ENCODE measurements around the gene QRICH1. TPM values are rescaled to one million over a fixed set of nuclear protein-coding genes. Genes with fewer than 3 reads are reported as not detected.

The QRICH1 gene
- total RNA-seq, 6 experiments from 2014 or later: 21.9 to 35.7 (median 31.7) TPM

GRCh38 chr3:49021813-49022687 lies 71.8 kb downstream of the QRICH1 start, which contains the start of gene NDUFAF3:
NDUFAF3 (plus strand) TSS chr3:49022121; CDS start chr3:49022145, 24 bp downstream.
- ATAC-seq: peak; percentile 74 to 87 (median 82)
- H3K36me3 ChIP-seq: peaks cover 0 to 32% (median 14%) of the 10 kb centered on the region in 4 donors
- intact Hi-C loops (cut with DNase I): no loop called here

GRCh38 chr3:49021213-49021812 lies 72.6 kb downstream of the QRICH1 start:
- DNase-seq (peak; percentile 99 to 100 (median 99)), ATAC-seq (peak; percentile 82 to 91 (median 86))
- H3K4me1 ChIP-seq: peaks cover 0 to 31% (median 11%) of the 10 kb centered on the region in 4 donors
- TF ChIP-seq POLR2A (IDR thresholded peaks at IDR 0.05) (peak; percentile 100), CTCF (IDR thresholded peaks at IDR 0.05) (no peak)
- H3K36me3 ChIP-seq: peaks cover 0 to 32% (median 13%) of the 10 kb centered on the region in 4 donors
- H3K27ac ChIP-seq: peak overlapping the region; percentile 88 to 100 (median 99)
- intact Hi-C loops (cut with DNase I): no loop called here
- no peaks in the 10 kb centered on the region for H3K9me3 ChIP-seq
- no CpG with 5 or more reads among the region's 60 CpGs for WGBS (ENCODE audit: insufficient coverage, low coverage, low lambda C conversion rate, missing lambda C conversion rate)
- H3K27me3 ChIP-seq: no peaks in the 10 kb centered on the region
- H3K4me3 ChIP-seq: peak overlapping the region; percentile 92 to 99 (median 97)

More at GRCh38 chr3:49021813-49022687, 71.8 kb downstream of the QRICH1 start, which contains the start of gene NDUFAF3:
- Histone ChIP-seq H3K27me3 (no peaks in the 10 kb centered on the region), H3K4me1 (peaks cover 0 to 31% (median 11%) of the 10 kb centered on the region in 4 donors), H3K27ac (peak within 1 kb of the TSS; percentile 88 to 100 (median 99)), H3K4me3 (peak within 1 kb of the TSS; percentile 92 to 99 (median 97)), H3K9me3 (no peaks in the 10 kb centered on the region)
- TF ChIP-seq CTCF (IDR thresholded peaks at IDR 0.05): peak; percentile 98 to 100 (median 99)
- peak; percentile 71 for TF ChIP-seq POLR2A (IDR thresholded peaks at IDR 0.05)
- WGBS (ENCODE audit: insufficient coverage, low coverage, low lambda C conversion rate, missing lambda C conversion rate): under 1% methylated on average over 34 of the region's 83 CpGs
- peak; percentile 92 to 95 (median 94) for DNase-seq

- 0% methylated on average over 5 of the region's 51 CpGs for WGBS (ENCODE audit: insufficient coverage, low coverage, low lambda C conversion rate, missing lambda C conversion rate)
- TF ChIP-seq POLR2A (IDR thresholded peaks at IDR 0.05): no peak
- TF ChIP-seq CTCF (IDR thresholded peaks at IDR 0.05): no peak
- peaks cover 0 to 32% (median 12%) of the 10 kb centered on the region in 4 donors for H3K36me3 ChIP-seq
- no peaks in the 10 kb centered on the region for H3K9me3 ChIP-seq
- peak; percentile 19 to 33 (median 23) for ATAC-seq
- DNase-seq: peak; percentile 74 to 82 (median 79)
- intact Hi-C loops (cut with DNase I): no loop called here
- peaks cover 0 to 31% (median 11%) of the 10 kb centered on the region in 4 donors for H3K4me1 ChIP-seq
- no peaks in the 10 kb centered on the region for H3K27me3 ChIP-seq
- peak overlapping the region; percentile 82 to 100 (median 99) for H3K27ac ChIP-seq
- H3K4me3 ChIP-seq: peak overlapping the region; percentile 92 to 99 (median 97)
Measured at GRCh38 chr3:49020330-49021212, 73.3 kb downstream of the QRICH1 start.

- no peaks in the 10 kb centered on the region for H3K9me3 ChIP-seq
- H3K4me1 ChIP-seq: peaks cover 0 to 31% (median 11%) of the 10 kb centered on the region in 4 donors
- H3K4me3 ChIP-seq: peak overlapping the region; percentile 92 to 99 (median 97)
- DNase-seq (peak in 1 of 3 donors; percentile 52), ATAC-seq (no peak)
- peak overlapping the region; percentile 82 to 100 (median 99) for H3K27ac ChIP-seq
- TF ChIP-seq POLR2A (IDR thresholded peaks at IDR 0.05) (no peak), CTCF (IDR thresholded peaks at IDR 0.05) (no peak)
- no peaks in the 10 kb centered on the region for H3K27me3 ChIP-seq
- WGBS (ENCODE audit: insufficient coverage, low coverage, low lambda C conversion rate, missing lambda C conversion rate): 20% methylated on average over 12 of the region's 12 CpGs
- peaks cover 0 to 32% (median 12%) of the 10 kb centered on the region in 4 donors for H3K36me3 ChIP-seq
- intact Hi-C loops (cut with DNase I): no loop called here
Measured at GRCh38 chr3:49019941-49020329, 73.9 kb downstream of the QRICH1 start.
